GM08714 (cell line): Measurements from ENCODE around the gene MAML3.

ENCODE experiments used
- H3K4me3 ChIP-seq: fragments of 200-500 bp; sonication (Bioruptor generic); 2 replicates; pipeline ENCODE4 v1.5.1; 2014; ENCODE audit warnings: mild to moderate bottlenecking, low read length, inconsistent platforms
- ZNF274 ChIP-seq: IDR thresholded peaks from 2 replicates; pipeline ENCODE4 v1.6.1; 2012; ENCODE audit warnings: mild to moderate bottlenecking, low read depth, low read length

MAML3 gene

DNA sequence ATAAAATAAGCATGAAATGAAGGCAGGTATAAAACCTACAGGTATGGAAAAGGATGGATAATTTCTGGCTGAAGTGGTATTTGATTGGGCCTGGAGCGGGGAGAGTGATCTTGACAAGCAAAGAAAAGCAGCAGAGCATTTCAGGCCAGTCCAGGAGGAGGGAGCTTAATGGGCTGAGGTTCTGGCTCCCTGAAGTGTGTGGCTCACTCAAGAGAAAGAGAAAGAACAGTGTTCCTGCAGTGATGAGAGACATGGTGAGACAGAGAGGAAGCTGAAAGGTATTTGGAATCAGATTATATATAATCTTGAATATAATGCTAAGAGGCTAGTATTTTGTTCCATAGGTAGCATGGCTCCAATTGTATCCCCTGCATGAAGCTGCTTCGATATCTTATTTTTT is 334.9 kb downstream of the MAML3 start:
- TF ChIP-seq ZNF274, result no peak
- no peak overlapping the region for H3K4me3 ChIP-seq

DNA sequence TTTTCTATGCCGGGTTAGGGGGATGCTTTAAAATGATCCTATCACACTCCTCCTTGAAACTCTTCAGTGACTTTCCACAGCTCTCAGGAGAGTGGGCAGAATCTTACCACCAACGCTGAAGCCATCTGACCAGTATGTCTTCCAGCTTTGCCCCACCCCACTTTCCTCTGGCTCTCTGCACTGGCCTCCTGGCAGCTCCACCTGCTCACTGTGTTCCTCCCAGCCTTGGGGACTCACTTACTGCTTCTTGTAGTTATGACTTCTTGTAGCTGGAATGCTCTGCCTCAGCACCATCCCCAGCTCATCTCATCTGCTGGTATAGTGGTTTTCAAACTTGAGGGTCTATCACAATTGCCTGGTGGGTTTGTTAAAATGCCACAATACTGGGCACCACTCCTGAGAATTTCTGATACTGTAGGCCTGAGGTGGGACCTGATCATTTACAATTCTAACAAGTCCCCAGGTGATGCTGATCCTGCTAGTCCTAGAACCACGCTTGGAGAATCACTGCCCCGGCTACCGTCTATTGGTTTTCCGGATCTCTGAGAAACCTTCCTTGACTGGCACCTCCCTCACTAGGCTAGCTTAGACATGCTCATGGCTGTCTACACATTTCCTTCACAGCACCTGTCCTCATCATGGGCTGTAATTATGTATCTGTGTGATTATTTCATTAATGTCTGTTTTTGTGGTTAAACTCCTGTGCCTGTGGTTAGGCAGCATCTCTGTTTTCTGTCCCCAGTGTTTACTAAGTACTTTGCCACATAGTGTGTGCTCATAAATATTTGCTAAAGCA is 336.1 kb downstream of the MAML3 start:
- no peak overlapping the region for H3K4me3 ChIP-seq
- no peak for TF ChIP-seq ZNF274

GRCh38 chr4:139816856-139817255 is 337.1 kb downstream of the MAML3 start:
- no peak for TF ChIP-seq ZNF274
- no peak overlapping the region for H3K4me3 ChIP-seq

DNA sequence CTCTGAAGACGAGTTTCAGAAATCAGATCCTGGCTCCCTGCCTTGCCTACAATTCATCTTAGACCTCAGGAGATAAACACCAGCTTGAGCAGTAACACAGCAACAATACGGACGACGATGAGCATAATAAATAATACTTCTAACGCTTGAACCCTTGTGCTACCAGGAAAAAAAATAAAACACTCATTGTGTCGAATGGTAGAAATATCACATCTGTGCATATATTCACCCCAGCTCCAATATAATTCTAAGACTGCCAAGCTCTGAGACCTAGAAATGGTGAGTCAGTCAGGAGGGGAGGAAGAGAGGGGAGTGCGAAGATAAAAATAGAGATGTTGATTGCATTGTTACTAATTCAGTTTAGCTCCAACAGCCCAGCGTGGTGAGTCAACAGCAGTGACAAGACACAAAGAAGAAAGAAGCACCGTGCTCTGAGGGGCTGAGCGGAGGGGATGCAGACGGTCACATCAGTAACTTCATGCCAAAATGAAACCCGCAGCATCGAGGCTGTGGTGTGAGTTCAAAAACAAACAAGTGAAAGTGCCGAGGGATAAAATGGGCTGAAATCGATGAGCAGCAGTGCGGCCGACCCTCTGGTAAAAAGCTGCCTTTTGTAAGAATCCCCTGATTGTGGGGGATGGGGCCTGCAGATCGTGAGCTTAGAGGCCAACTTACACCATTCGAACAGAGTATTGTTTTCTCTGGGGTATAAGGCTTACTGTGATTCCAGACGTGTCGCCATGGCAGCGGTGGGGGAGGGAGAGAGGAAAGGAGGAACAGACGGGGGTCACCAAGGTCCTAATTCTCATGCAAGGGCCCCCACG is 338.0 kb downstream of the MAML3 start:
- TF ChIP-seq ZNF274, result no peak
- H3K4me3 ChIP-seq, result no peak overlapping the region

DNA sequence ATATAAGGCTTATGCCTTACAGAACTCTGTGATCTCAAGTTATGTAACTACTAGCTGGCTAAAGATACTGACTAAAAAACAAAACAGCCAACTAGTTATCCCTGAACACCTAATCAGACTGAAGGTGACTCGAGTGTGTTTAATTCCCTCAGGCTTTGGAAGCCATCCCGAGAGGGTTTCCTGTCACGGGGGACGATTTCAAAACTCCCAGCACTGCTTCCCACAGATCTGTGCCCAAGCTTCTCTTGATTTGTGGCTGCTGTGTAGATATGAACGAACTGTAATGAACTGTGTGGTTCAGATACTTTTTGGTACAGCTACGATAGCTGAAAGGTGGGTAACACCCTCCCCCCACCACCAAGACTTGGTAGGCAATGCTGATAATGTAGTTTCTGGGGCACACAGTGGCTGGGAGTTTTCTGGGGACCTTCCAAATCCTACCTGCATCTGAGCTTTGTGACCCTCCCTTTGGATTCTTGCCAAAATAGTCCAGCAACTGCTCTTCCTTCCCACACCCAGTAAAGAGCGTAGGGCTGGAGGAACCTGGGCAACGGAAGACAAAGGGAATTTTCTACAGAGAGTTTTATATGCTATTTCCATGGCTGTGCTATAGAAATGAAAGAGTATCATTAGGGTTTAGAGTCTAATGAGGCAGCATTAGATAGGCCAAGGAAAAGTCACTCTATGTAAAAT is 339.5 kb downstream of the MAML3 start:
- TF ChIP-seq ZNF274, result no peak
- H3K4me3 ChIP-seq, result no peak overlapping the region

DNA sequence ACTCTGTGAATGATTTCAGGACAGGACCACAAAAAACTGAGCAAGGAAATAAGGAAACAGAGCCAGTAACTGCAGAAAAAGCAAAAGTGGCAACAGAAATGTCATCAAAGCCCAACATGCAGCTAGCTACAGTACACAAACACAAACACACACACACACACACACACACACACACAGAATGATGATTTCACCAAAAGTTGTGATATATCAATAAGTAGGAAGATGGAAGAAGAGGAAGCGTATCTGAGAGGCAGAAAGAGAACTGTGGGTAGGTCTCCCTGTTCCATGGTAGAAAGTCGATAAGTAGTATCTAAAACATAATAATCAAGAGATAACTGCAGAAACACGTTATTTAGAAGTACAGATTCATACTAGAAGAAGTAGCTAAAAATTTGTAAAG is 340.1 kb downstream of the MAML3 start:
- H3K4me3 ChIP-seq, result no peak overlapping the region
- no peak for TF ChIP-seq ZNF274

DNA sequence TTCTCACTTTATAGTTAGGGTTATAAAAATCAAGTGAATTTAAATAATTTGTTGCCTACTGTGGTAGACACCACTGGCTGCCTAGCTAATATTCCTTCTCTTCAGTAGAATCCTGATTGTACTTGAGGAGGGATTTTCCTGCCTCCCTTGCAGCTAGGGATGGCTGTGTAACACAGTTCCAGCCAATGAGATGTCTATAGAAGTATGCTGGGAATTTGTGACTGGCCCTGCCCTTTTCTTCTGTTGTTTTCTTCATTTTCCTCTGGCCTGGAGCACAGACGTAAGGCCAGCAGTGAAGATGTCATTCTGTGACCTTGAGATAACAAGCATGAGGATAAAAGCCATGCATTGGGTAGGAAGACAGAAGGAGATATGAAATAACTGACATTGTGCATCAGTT is 343.3 kb downstream of the MAML3 start:
- no peak for TF ChIP-seq ZNF274
- no peak overlapping the region for H3K4me3 ChIP-seq

DNA sequence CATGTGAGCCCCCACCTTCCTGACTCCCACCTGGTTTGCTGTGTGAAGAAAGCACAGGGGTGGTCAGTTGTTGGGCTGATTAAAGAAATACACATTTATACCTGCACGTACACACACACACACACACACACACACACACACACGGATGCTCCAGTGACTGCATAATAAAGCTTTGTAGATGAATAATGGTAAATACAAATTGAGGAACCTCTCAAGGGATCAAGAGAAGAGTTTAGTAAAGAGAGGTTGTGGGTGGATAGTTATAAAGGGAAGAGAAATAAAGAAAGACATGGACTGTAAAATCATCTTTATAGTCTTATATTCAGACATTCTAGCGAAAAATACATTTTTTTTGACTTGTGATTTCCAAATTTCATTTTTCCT is 344.2 kb downstream of the MAML3 start:
- TF ChIP-seq ZNF274, result no peak
- no peak overlapping the region for H3K4me3 ChIP-seq

GRCh38 chr4:139808808-139809756 is 344.9 kb downstream of the MAML3 start:
- no peak for TF ChIP-seq ZNF274

GRCh38 chr4:139808381-139808807 is 345.6 kb downstream of the MAML3 start:
- no peak overlapping the region for H3K4me3 ChIP-seq
- no peak for TF ChIP-seq ZNF274

More at GRCh38 chr4:139808808-139809756, 344.9 kb downstream of the MAML3 start:
- H3K4me3 ChIP-seq, result no peak overlapping the region

DNA sequence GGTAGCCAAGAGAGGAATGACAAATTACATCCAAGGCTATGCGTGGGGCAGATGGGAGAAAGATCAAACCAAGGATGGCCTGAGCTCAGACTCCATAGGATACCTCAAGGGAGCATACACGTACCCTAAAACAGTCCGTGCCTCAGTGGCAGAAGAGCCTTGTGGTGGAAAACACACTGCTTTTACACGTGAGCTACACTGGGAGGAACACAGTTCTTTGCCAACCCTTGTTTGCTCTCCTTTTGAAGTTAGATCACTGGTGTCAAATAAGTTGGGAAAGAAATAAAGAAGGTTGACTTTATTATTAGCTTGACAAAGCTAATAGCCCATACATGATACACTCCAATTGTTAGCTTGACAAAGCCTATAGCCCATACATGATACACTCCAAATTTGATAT is 346.5 kb downstream of the MAML3 start:
- TF ChIP-seq ZNF274, result no peak
- no peak overlapping the region for H3K4me3 ChIP-seq

DNA sequence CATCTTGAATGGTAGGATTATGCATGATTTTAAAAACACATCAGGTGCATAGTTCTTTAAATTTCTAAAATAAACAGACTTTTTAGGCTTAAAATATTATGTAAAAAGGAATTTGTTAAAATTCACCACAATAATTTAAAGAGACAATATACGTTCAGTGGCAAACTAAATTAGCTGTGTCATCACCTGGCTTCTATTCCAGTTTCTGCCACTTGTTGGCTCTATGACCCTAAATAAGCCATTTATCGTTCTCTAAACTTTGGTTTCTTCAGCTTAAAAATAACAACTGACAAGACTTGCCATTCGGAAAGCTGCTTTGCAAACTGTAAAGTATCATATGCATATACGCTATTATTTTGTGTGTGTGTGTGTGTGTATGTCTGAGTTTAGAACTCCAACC is 347.1 kb downstream of the MAML3 start:
- no peak for TF ChIP-seq ZNF274
- no peak overlapping the region for H3K4me3 ChIP-seq

DNA sequence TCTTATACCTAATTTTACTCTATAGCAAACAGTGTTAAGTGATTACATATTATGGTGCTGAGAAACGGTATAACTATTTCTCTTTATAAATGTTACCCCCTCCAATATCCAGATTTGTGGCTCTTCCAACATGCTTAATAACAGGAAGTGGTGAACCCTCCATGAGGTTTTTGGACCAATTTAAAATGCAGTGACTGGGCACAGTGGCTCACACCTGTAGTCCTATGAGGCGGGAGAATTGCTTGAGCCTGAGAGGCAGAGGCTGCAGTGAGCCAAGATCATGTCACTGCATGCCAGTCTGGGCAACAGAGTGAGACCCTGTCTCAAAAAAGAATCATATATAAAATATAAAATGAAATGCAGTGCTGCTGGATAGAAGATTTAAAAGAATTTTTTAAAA is 351.1 kb downstream of the MAML3 start:
- TF ChIP-seq ZNF274, result no peak
- no peak overlapping the region for H3K4me3 ChIP-seq
